SU-DHL-6 (cell line): ENCODE measurements around the gene SLC26A2.

Experiments
- H2AFZ ChIP-seq: fragments of 200-600 bp; sonication (generic); 2 replicates; pipeline ENCODE4 v1.6.1; 2014; ENCODE audit warnings: low read depth, mild to moderate bottlenecking, moderate library complexity, mixed read lengths, antibody characterized with exemption, low read length; ENCODE audit not compliant: severe bottlenecking
- H3F3A ChIP-seq: fragments of 200-600 bp; shearing (Covaris generic); 2 replicates; pipeline ENCODE4 v1.6.0; 2016; ENCODE audit warnings: antibody characterized with exemption, mild to moderate bottlenecking; ENCODE audit not compliant: insufficient read depth
- H3K27ac ChIP-seq: fragments of 200-600 bp; sonication (generic); 2 replicates; pipeline ENCODE4 v1.5.1; 2016; ENCODE audit warnings: low read depth, mild to moderate bottlenecking, low read length, moderate library complexity, mixed read lengths
- H3K27me3 ChIP-seq: fragments of 200-600 bp; sonication (generic), shearing (Covaris generic); 2 replicates; pipeline ENCODE4 v1.6.0; 2014; ENCODE audit warnings: mild to moderate bottlenecking, low read length
- H3K36me3 ChIP-seq: fragments of 200-600 bp; sonication (generic); 2 replicates; pipeline ENCODE4 v1.6.1; 2014; ENCODE audit warnings: mild to moderate bottlenecking, low read length, mixed read lengths
- H3K4me2 ChIP-seq: fragments of 300-600, 200-600 bp; shearing (Covaris generic), sonication (generic); 2 replicates; pipeline ENCODE4 v1.6.0; 2014; ENCODE audit warnings: low read length, low read depth, mild to moderate bottlenecking; ENCODE audit not compliant: poor library complexity, severe bottlenecking
- H3K4me3 ChIP-seq: fragments of 200-600 bp; sonication (generic); 2 replicates; pipeline ENCODE4 v1.5.1; 2014; ENCODE audit warnings: antibody characterized with exemption, low read length, mild to moderate bottlenecking, mixed read lengths; ENCODE audit not compliant: insufficient read depth, poor library complexity, severe bottlenecking
- H3K79me2 ChIP-seq: fragments of 200-600 bp; sonication (generic); 2 replicates; pipeline ENCODE4 v1.6.1; 2014; ENCODE audit warnings: mild to moderate bottlenecking, low read length, moderate library complexity; ENCODE audit not compliant: insufficient read depth
- H3K9ac ChIP-seq: fragments of 200-600 bp; sonication (generic); 2 replicates; pipeline ENCODE4 v1.7.0; 2014; ENCODE audit warnings: mild to moderate bottlenecking, low read length
- H3K9me2 ChIP-seq: fragments of 200-600 bp; sonication (generic); replicated peaks from 2 replicates; pipeline ENCODE4 v1.6.1; 2014; ENCODE audit warnings: low read length; ENCODE audit not compliant: insufficient read depth
- H3K9me3 ChIP-seq: fragments of 200-600 bp; sonication (generic); 2 replicates; pipeline ENCODE4 v1.6.1; 2014; ENCODE audit warnings: low read length, mixed read lengths; ENCODE audit not compliant: insufficient read depth
- H4K20me1 ChIP-seq: fragments of 200-600 bp; sonication (generic); 2 replicates; pipeline ENCODE4 v1.6.1; 2014; ENCODE audit warnings: low read depth, mild to moderate bottlenecking, antibody characterized with exemption, low read length, moderate library complexity, mixed read lengths
- CTCF ChIP-seq: fragments of 200-600 bp; sonication (generic); IDR thresholded peaks from one replicate; pipeline ENCODE4 v1.5.1; 2017; ENCODE audit warnings: antibody characterized with exemption, mild to moderate bottlenecking, low read length, moderate library complexity; ENCODE audit not compliant: insufficient read depth, poor library complexity, severe bottlenecking
- EZH2phosphoT487 ChIP-seq: fragments of 200-600 bp; sonication (generic), shearing (Covaris generic); conservative IDR thresholded peaks from 2 replicates; pipeline ENCODE4 v1.6.1; 2018; ENCODE audit warnings: mild to moderate bottlenecking, antibody characterized with exemption, low read length, moderate library complexity, mixed read lengths

Gene SLC26A2

GRCh38 chr5:149975409-149975808 is 14.9 kb downstream of the SLC26A2 start:
- H3K9ac ChIP-seq = no peak overlapping the region
- TF ChIP-seq CTCF (no peak), EZH2phosphoT487 (no peak)
- H4K20me1 ChIP-seq = no peaks in the 10 kb centered on the region
- H3F3A ChIP-seq = no peaks in the 10 kb centered on the region
- H3K9me3 ChIP-seq = no peaks in the 10 kb centered on the region
- H3K36me3 ChIP-seq = peaks cover 10% of the 10 kb centered on the region
- H3K9me2 ChIP-seq = no peaks in the 10 kb centered on the region
- H3K79me2 ChIP-seq = no peaks in the 10 kb centered on the region
- no peak overlapping the region for H2AFZ ChIP-seq
- no peak overlapping the region for H3K27ac ChIP-seq
- H3K4me2 ChIP-seq = no peak overlapping the region
- no peak overlapping the region for H3K4me3 ChIP-seq
- H3K27me3 ChIP-seq = no peaks in the 10 kb centered on the region

DNA sequence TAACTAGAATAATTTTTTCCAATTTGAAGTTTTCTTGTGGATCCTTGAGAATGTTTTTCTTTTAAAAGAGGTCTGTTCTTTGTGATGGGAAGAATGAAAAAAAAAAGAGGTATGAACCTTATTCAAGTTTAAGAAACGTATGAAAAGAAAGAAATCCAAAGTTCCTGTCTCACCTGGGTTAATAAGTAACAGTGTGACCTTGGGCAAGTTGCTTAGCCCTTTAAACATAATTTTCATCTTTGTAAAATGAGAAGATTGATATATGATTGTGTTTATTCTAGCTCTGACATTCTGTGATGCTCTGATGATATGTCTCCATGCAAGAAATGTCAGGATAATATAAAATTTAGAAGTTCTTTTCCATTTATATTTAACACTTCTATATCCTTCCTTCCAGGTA is 19.3 kb downstream of the SLC26A2 start:
- Histone ChIP-seq H4K20me1 (no peaks in the 10 kb centered on the region), H2AFZ (no peak overlapping the region), H3K9ac (no peak overlapping the region), H3F3A (no peaks in the 10 kb centered on the region), H3K4me2 (no peak overlapping the region), H3K27me3 (no peaks in the 10 kb centered on the region), H3K9me2 (no peaks in the 10 kb centered on the region), H3K9me3 (no peaks in the 10 kb centered on the region), H3K79me2 (no peaks in the 10 kb centered on the region), H3K36me3 (peaks cover 10% of the 10 kb centered on the region), H3K27ac (no peak overlapping the region), H3K4me3 (no peak overlapping the region)
- TF ChIP-seq CTCF = no peak
- TF ChIP-seq EZH2phosphoT487 = no peak

- no peaks in the 10 kb centered on the region for H3K79me2 ChIP-seq
- H3K9me2 ChIP-seq = no peaks in the 10 kb centered on the region
- no peak for TF ChIP-seq CTCF
- no peak for TF ChIP-seq EZH2phosphoT487
- no peaks in the 10 kb centered on the region for H3F3A ChIP-seq
- no peak overlapping the region for H3K4me2 ChIP-seq
- no peak overlapping the region for H3K9ac ChIP-seq
- H4K20me1 ChIP-seq = no peaks in the 10 kb centered on the region
- H3K27ac ChIP-seq = no peak overlapping the region
- peaks cover 10% of the 10 kb centered on the region for H3K36me3 ChIP-seq
- H2AFZ ChIP-seq = no peak overlapping the region
- no peaks in the 10 kb centered on the region for H3K9me3 ChIP-seq
- H3K4me3 ChIP-seq = no peak overlapping the region
- no peaks in the 10 kb centered on the region for H3K27me3 ChIP-seq
These were observed 20.6 kb downstream of the SLC26A2 start for GRCh38 chr5:149981206-149981605.
